PC-3 (cell line): ENCODE measurements around the gene ATP1B3. TPM values are rescaled to one million over a fixed set of nuclear protein-coding genes. Genes with fewer than 3 reads are reported as not detected.

ENCODE experiments used
- ATAC-seq: fragments of 200-7000 bp; cut with Tn5 transposase; 2 replicates; pipeline ENCODE4 v1.9.1; 2020; ENCODE audit warnings: mild to moderate bottlenecking, moderate library complexity
- BruUV-seq: library from RNA; stranded (reverse); fragments of 400-500 nt; replicated peaks from 2 replicates; lab custom pipeline; 2021; lab: Mats Ljungman, UMichigan
- CTCF ChIA-PET: fragments of 300-600 bp; sonication (Branson Sonifier 250); formaldehyde crosslinking; loops from one replicate; lab custom pipeline; 2022; ENCODE audit warnings: antibody characterized with exemption; lab: Charles Lee
- POLR2A ChIA-PET: fragments of 300-600 bp; sonication (Branson Sonifier 250); formaldehyde crosslinking; loops from one replicate; lab custom pipeline; 2022; ENCODE audit warnings: antibody characterized with exemption; ENCODE audit not compliant: unreplicated experiment; lab: Charles Lee
- DNase-seq: peaks from one replicate; pipeline ENCODE4 v3.0.0-alpha.2; 2015
- H2AFZ ChIP-seq: fragments of 300-600 bp; sonication (generic); 2 replicates; pipeline ENCODE4 v1.6.0; 2016; ENCODE audit warnings: antibody characterized with exemption, low read length
- H3F3A ChIP-seq: fragments of 300-600 bp; sonication (generic); one replicate; pipeline ENCODE4 v1.6.0; 2017; ENCODE audit warnings: antibody characterized with exemption, low read length, control low read depth, mild to moderate bottlenecking; ENCODE audit not compliant: unreplicated experiment
- H3K27ac ChIP-seq: fragments of 300-600 bp; sonication (generic); 2 replicates; pipeline ENCODE4 v1.5.1; 2016; ENCODE audit warnings: mild to moderate bottlenecking, low read length
- H3K27me3 ChIP-seq: fragments of 300-600 bp; sonication (generic); 2 replicates; pipeline ENCODE4 v1.6.1; 2016; ENCODE audit warnings: low read length, mixed read lengths
- H3K36me3 ChIP-seq: fragments of 300-600 bp; sonication (generic); 2 replicates; pipeline ENCODE4 v1.6.1; 2016; ENCODE audit warnings: low read depth, mixed run types, low read length, mixed read lengths
- H3K4me1 ChIP-seq: fragments of 300-600 bp; sonication (generic); 2 replicates; pipeline ENCODE4 v1.5.1; 2016; ENCODE audit warnings: low read length; ENCODE audit not compliant: insufficient read depth
- H3K4me2 ChIP-seq: fragments of 300-600 bp; sonication (generic); 2 replicates; pipeline ENCODE4 v1.6.0; 2016; ENCODE audit warnings: low read length
- H3K4me3 ChIP-seq: fragments of 300-600 bp; sonication (generic); 2 replicates; pipeline ENCODE4 v1.5.1; 2016; ENCODE audit warnings: mild to moderate bottlenecking, low read length, mixed read lengths
- H3K79me2 ChIP-seq: fragments of 300-600 bp; sonication (generic); 2 replicates; pipeline ENCODE4 v1.6.1; 2017; ENCODE audit warnings: low read length, mixed read lengths
- H3K9ac ChIP-seq: fragments of 300-600 bp; sonication (generic); 2 replicates; pipeline ENCODE4 v1.6.0; 2016; ENCODE audit warnings: mild to moderate bottlenecking, low read length
- H3K9me2 ChIP-seq: fragments of 300-600 bp; sonication (generic); replicated peaks from 2 replicates; pipeline ENCODE4 v1.6.1; 2016; ENCODE audit warnings: mixed run types, low read length, mixed read lengths
- H3K9me3 ChIP-seq: fragments of 300-600 bp; sonication (generic); 2 replicates; pipeline ENCODE4 v1.6.1; 2016; ENCODE audit warnings: low read length, mixed read lengths
- H4K20me1 ChIP-seq: fragments of 300-600 bp; sonication (generic); 2 replicates; pipeline ENCODE4 v1.6.1; 2016; ENCODE audit warnings: low read length, mixed read lengths
- CTCF ChIP-seq: fragments of 300-600 bp; sonication (generic); conservative IDR thresholded peaks from 2 replicates; pipeline ENCODE4 v1.5.1; 2017; ENCODE audit warnings: antibody characterized with exemption, low read depth, mild to moderate bottlenecking, low read length
- EZH2 ChIP-seq: fragments of 300-600 bp; sonication (generic); IDR thresholded peaks from one replicate; pipeline ENCODE4 v1.6.1; 2017; ENCODE audit warnings: antibody characterized with exemption, mild to moderate bottlenecking, low read length; ENCODE audit not compliant: unreplicated experiment
- EZH2phosphoT487 ChIP-seq: fragments of 300-600 bp; sonication (generic); IDR thresholded peaks from 2 replicates; pipeline ENCODE4 v1.6.1; 2018; ENCODE audit warnings: mild to moderate bottlenecking, antibody characterized with exemption, low read length, borderline replicate concordance
- intact Hi-C: fragments of 100-400 bp; cut with micrococcal nuclease; formaldehyde crosslinking; loops from 2 replicates; pipeline ENCODE4 v1.9.0; 2023
- total RNA-seq: library from RNA; depleted of rRNA; stranded (reverse); fragments of >200 nt; gene quantifications from 2 replicates; pipeline ENCODE4 v1.2.3, GENCODE V29; 2014

ATP1B3 gene
- total RNA-seq, 1 experiment from 2014 or later, result 20.6 TPM

GRCh38 chr3:141830508-141830907, 45.9 kb upstream of the ATP1B3 start:
- H3K27ac ChIP-seq, result no peak overlapping the region

GRCh38 chr3:141834292-141834691, 42.2 kb upstream of the ATP1B3 start:
- no peak for TF ChIP-seq CTCF
- no peak for TF ChIP-seq EZH2phosphoT487
- TF ChIP-seq EZH2, result no peak
- DNase-seq (no peak), ATAC-seq (no peak)
- intact Hi-C loops, result no loop called here
- Histone ChIP-seq H3K36me3 (no peaks in the 10 kb centered on the region), H3K4me2 (no peak overlapping the region), H4K20me1 (no peaks in the 10 kb centered on the region), H3K9me2 (no peaks in the 10 kb centered on the region), H3K9ac (no peak overlapping the region), H3K4me3 (no peak overlapping the region), H3K27me3 (no peaks in the 10 kb centered on the region), H3K4me1 (peaks cover 8% of the 10 kb centered on the region), H3K79me2 (no peaks in the 10 kb centered on the region), H3F3A (no peaks in the 10 kb centered on the region), H3K27ac (no peak overlapping the region), H3K9me3 (no peaks in the 10 kb centered on the region), H2AFZ (no peak overlapping the region)
- ChIA-PET CTCF (no interaction called here), POLR2A (no interaction called here)
- BruUV-seq, result no TSS peak

More at GRCh38 chr3:141830508-141830907, 45.9 kb upstream of the ATP1B3 start:
- Histone ChIP-seq H3F3A (no peaks in the 10 kb centered on the region), H3K79me2 (no peaks in the 10 kb centered on the region), H3K27me3 (no peaks in the 10 kb centered on the region), H3K9ac (no peak overlapping the region), H3K9me2 (no peaks in the 10 kb centered on the region), H3K4me1 (peaks cover 8% of the 10 kb centered on the region), H3K4me3 (no peak overlapping the region), H2AFZ (no peak overlapping the region), H3K4me2 (no peak overlapping the region), H3K36me3 (no peaks in the 10 kb centered on the region), H3K9me3 (no peaks in the 10 kb centered on the region), H4K20me1 (no peaks in the 10 kb centered on the region)
- CTCF ChIA-PET, result no interaction called here
- no TSS peak for BruUV-seq
- no peak for TF ChIP-seq EZH2phosphoT487
- no peak for TF ChIP-seq EZH2
- no peak for TF ChIP-seq CTCF
- intact Hi-C loops, result no loop called here
- ATAC-seq, result no peak
- POLR2A ChIA-PET, result no interaction called here
- no peak for DNase-seq

DNA sequence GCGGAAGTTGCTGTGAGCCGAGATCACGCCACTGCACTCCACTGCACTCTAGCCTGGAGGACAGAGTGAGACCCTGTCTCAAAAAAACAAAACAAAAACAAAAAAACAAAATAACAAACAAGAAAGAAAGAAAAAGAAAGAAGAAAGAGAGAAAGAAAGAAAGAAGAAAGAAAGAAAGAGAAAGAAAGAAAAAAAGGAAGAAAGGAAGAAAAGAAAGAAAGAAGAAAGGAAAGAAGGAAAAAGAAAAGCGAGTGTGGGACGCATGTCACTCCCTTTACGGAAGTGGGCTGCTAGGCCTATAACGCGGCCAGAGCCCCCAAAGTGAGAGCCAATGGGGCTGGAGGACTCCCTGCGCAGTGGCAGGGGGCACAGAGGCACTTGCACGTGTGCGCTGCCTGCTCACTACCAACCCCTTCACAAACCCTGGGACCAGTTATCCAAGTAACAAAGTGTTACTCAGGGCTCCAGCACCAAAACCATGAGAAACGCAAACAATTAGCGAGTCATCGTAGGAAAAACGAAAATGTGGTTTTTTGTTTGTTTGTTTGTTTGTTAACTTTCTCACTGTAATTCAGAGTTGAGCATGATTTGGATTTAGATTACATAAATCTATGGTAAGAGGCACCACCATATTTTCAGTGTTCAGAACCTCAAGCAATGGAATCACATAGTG, 40.8 kb upstream of the ATP1B3 start:
- DNase-seq (peak; percentile 58), ATAC-seq (peak; percentile 60)
- no peaks in the 10 kb centered on the region for H3K27me3 ChIP-seq
- CTCF ChIA-PET, result no interaction called here
- no TSS peak for BruUV-seq
- H3F3A ChIP-seq, result no peaks in the 10 kb centered on the region
- peaks cover 12% of the 10 kb centered on the region for H3K4me1 ChIP-seq
- H3K79me2 ChIP-seq, result no peaks in the 10 kb centered on the region
- no peaks in the 10 kb centered on the region for H3K36me3 ChIP-seq
- POLR2A ChIA-PET, result no interaction called here
- TF ChIP-seq CTCF, result no peak
- no peak for TF ChIP-seq EZH2phosphoT487
- TF ChIP-seq EZH2, result no peak
- H3K4me2 ChIP-seq, result no peak overlapping the region
- no peaks in the 10 kb centered on the region for H4K20me1 ChIP-seq
- H2AFZ ChIP-seq, result no peak overlapping the region
- peak overlapping the region; percentile 55 for H3K9ac ChIP-seq
- H3K27ac ChIP-seq, result peak overlapping the region; percentile 74
- intact Hi-C loops, result no loop called here
- H3K9me3 ChIP-seq, result no peaks in the 10 kb centered on the region
- H3K4me3 ChIP-seq, result no peak overlapping the region
- no peaks in the 10 kb centered on the region for H3K9me2 ChIP-seq
